ENCODE measurements around the gene MRPL21.

The MRPL21 gene

DNA sequence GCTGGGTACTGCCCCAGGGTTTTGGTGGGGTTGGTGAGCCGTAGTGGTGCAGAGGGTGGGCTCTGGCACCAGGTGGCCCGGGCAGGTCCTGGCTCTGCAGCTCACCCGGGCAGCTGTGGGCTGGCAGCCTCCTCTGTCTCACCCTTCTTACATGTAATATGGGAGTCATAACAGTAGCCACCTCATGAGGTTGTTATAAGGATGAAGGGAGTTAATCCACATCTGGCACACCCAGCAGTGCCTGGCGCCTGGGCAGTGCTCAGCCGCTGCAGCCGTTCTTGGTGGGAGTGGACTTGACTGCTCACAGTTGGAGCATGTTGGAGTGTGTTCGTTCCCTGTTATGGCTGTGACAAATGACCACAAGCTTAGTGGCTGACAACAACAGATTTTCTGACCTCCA is 28.7 kb upstream of the MRPL21 start:
- DNase-seq (ENCODE audit: low read depth) = no peak
- in situ Hi-C loops (cut with HindIII; ENCODE audit: low sequenced_read_pairs) = no loop called here
- TF ChIP-seq, protein P1, sequence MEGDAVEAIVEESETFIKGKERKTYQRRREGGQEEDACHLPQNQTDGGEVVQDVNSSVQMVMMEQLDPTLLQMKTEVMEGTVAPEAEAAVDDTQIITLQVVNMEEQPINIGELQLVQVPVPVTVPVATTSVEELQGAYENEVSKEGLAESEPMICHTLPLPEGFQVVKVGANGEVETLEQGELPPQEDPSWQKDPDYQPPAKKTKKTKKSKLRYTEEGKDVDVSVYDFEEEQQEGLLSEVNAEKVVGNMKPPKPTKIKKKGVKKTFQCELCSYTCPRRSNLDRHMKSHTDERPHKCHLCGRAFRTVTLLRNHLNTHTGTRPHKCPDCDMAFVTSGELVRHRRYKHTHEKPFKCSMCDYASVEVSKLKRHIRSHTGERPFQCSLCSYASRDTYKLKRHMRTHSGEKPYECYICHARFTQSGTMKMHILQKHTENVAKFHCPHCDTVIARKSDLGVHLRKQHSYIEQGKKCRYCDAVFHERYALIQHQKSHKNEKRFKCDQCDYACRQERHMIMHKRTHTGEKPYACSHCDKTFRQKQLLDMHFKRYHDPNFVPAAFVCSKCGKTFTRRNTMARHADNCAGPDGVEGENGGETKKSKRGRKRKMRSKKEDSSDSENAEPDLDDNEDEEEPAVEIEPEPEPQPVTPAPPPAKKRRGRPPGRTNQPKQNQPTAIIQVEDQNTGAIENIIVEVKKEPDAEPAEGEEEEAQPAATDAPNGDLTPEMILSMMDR (IDR thresholded peaks at IDR 0.05; ENCODE audit: low read depth, low read length, missing control alignments) = no peak
- H3K4me3 ChIP-seq (ENCODE audit: low read depth, low read length) = no peak overlapping the region

DNA sequence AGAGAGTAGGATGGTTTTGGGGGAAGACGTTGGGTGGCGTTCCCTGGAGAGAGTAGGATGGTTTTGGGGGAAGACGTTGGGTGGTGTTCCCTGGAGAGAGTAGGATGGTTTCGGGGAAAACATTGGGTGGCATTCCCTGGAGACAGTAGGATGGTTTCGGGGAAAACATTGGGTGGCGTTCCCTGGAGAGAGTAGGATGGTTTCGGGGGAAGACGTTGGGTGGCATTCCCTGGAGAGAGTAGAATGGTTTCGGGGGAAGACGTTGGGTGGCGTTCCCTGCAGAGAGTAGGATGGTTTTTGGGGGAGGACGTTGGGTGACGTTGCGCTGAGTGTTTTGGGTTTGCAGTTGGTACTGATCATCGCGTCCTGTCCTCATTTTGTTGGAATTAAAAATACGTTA is 28.3 kb upstream of the MRPL21 start:
- DNase-seq (ENCODE audit: low read depth) = no peak
- H3K4me3 ChIP-seq (ENCODE audit: low read depth, low read length) = no peak overlapping the region
- TF ChIP-seq, protein P1 (IDR thresholded peaks at IDR 0.05; ENCODE audit: low read depth, low read length, missing control alignments) = no peak
- in situ Hi-C loops (cut with HindIII; ENCODE audit: low sequenced_read_pairs) = no loop called here

DNA sequence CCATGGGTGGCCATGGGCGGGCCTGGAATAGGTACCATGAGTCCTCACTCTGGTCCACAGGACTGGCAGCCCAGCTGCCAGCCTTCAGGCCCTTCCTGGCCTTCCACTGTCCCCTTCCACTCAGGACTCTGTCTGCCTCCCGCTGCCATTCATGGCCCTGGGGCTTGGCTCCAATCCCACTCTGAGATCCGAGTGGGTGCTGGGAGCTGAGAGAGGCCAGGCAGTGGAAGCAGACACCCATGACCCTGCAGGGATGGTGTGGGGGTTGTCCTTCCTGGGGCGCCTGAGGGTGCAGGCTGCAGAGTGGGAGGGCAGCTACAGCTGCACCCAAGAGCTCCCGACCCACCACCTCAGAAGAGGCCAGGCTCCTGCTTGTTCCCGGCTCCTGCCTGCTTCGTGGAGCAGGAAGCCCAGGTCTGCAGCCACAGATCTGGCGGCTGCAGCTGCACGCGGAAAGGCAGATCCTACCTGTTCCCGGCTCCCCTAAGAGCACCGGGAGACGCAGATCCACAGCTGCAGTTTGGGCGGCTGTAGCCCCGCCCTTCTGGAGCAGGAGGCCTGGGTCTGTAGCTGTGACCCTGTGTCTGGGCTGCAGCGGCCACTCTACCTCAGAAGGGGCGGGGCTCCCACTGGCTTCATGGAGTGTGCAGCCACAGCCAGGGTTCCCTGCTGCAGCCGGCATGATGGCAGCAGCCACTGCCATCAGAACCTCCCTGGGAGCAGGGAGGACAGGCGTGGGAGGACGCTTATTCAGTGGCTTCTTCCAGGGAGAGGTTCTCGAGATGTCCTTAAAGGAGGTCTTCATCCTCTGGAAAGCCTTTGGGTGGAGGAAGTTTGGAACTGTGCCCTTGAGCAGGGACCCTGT is 27.6 kb upstream of the MRPL21 start:
- TF ChIP-seq, protein P1 (IDR thresholded peaks at IDR 0.05; ENCODE audit: low read depth, low read length, missing control alignments) = no peak

DNA sequence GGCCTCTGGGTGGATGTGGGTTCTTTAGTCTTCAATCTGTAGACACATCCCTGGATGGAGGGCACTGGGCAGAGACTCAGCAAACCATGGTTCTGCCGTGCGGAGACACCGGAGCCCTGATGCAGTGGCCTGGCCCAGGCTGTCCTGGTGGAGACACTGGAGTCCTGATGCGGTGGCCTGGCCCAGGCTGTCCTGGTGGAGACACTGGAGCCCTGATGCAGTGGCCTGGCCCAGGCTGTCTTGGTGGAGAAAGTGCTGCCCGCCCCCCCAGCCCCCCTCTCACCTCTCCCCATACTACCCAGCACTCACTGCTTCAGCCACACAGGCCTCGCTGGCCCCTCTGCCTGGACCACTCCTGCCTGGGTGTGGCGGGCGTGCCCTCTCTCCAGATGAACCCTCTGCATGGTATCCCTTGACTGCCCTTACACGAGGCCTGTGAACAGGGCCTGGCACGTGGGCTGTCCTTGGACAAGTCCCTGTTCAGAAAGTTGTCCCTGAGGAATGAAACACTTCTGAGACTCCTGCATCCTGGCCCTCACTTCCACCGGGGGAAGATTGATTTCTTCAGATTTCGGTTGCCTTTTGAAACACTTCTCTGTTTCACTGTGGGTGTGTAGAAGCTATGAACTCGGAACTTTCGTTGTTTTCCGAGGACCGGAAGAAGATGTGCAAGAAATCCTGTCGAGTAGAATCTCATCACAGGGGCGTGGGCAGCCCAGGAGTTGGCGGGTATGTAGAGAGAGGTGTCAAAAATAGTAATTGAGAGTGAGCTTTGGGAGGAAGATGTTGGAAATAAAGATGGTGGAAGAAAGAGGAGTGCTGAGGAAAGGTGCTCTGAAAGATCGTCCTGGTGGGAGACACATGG is 26.3 kb upstream of the MRPL21 start:
- no peak overlapping the region for H3K4me3 ChIP-seq (ENCODE audit: low read depth, low read length)
- TF ChIP-seq, protein P1 (IDR thresholded peaks at IDR 0.05; ENCODE audit: low read depth, low read length, missing control alignments) = no peak
- in situ Hi-C loops (cut with HindIII; ENCODE audit: low sequenced_read_pairs) = no loop called here
- no peak for DNase-seq (ENCODE audit: low read depth)

More for the DNA sequence above, 27.6 kb upstream of the MRPL21 start:
- no peak for DNase-seq (ENCODE audit: low read depth)
- H3K4me3 ChIP-seq (ENCODE audit: low read depth, low read length) = no peak overlapping the region
- in situ Hi-C loops (cut with HindIII; ENCODE audit: low sequenced_read_pairs) = no loop called here

DNA sequence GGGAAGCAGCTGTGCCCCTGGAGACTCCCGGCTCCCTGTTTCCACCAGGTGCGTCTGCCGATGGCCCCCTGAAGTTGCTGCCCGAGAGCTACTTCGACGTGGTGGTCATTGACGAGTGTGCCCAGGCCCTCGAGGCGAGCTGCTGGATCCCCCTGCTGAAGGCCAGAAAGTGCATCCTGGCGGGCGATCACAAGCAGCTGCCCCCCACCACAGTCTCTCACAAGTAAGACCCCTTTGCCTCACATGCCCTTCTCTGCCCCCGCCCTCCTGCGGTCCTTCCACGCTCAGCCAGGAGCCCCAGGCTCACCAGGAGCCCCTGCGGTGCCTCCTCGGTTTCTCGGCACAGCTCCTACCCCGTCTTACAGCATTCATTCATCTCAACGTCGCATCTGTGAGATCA is 25.5 kb upstream of the MRPL21 start:
- in situ Hi-C loops (cut with HindIII; ENCODE audit: low sequenced_read_pairs) = no loop called here

More for the DNA sequence above, 25.5 kb upstream of the MRPL21 start:
- DNase-seq (ENCODE audit: low read depth) = no peak
- TF ChIP-seq, protein P1 (IDR thresholded peaks at IDR 0.05; ENCODE audit: low read depth, low read length, missing control alignments) = no peak
- no peak overlapping the region for H3K4me3 ChIP-seq (ENCODE audit: low read depth, low read length)
